ENCODE data around the gene ADSL.
"Not testable (repeated sequence)": the region's sequence is repeated elsewhere in the genome, so short reads cannot be mapped to it uniquely, and the experiment has no call there.

Gene ADSL

DNA sequence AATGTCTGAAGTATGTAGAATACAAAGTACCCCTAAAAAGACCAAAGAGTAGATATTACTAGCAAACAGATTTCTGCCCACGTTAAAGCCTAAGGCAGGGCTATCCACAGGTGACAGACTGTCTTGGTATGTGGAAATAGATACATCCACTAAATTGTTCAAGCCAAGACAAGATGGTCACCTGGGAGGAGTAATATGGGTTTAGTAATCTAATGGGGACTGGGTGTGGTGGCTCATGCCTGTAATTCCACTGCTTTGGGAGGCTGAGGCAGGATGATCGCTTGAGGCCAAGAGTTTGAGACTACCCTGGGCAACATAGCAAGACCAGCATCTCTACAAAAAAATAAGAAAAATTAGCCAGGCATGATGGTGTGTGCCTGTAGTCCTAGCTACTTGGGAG lies 31.6 kb downstream of the ADSL start:
- no peak overlapping the region for H3K4me3 ChIP-seq (replicated peaks in 1 of 2; ENCODE audit: low read depth in 2 of 2, low read length in 2 of 2)
- no peak for DNase-seq (ENCODE audit: low read depth in 2 of 2)
- TF ChIP-seq, protein P1, sequence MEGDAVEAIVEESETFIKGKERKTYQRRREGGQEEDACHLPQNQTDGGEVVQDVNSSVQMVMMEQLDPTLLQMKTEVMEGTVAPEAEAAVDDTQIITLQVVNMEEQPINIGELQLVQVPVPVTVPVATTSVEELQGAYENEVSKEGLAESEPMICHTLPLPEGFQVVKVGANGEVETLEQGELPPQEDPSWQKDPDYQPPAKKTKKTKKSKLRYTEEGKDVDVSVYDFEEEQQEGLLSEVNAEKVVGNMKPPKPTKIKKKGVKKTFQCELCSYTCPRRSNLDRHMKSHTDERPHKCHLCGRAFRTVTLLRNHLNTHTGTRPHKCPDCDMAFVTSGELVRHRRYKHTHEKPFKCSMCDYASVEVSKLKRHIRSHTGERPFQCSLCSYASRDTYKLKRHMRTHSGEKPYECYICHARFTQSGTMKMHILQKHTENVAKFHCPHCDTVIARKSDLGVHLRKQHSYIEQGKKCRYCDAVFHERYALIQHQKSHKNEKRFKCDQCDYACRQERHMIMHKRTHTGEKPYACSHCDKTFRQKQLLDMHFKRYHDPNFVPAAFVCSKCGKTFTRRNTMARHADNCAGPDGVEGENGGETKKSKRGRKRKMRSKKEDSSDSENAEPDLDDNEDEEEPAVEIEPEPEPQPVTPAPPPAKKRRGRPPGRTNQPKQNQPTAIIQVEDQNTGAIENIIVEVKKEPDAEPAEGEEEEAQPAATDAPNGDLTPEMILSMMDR (IDR thresholded peaks at IDR 0.05; ENCODE audit: low read depth, low read length): no peak

DNA sequence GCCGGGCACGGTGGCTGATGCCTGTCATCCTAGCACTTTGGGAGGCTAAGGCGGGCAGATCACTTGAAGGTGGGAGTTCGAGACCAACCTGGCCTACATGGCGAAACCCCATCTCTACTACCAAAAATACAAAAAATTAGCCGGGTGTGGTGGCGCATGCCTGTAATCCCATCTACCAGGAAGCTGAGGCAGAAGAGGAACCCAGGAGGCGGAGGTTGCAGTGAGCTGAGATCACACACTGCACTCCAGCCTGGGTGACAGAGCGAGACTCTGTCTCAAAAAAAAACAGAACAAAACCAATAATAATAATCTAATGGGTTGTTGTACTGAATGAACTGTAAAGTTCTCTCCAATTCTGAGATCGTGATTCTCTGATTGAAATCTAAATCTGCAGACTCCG lies 32.1 kb downstream of the ADSL start:
- H3K4me3 ChIP-seq (replicated peaks in 1 of 2; ENCODE audit: low read depth in 2 of 2, low read length in 2 of 2); DNase-seq (ENCODE audit: low read depth in 2 of 2): not testable (repeated sequence)

GRCh38 chr22:40381461-40381860 lies 35.2 kb downstream of the ADSL start:
- TF ChIP-seq, protein P1 (IDR thresholded peaks at IDR 0.05; ENCODE audit: low read depth, low read length): no peak
- no peak overlapping the region for H3K4me3 ChIP-seq (replicated peaks in 1 of 2; ENCODE audit: low read depth in 2 of 2, low read length in 2 of 2)
- DNase-seq (ENCODE audit: low read depth in 2 of 2): no peak

GRCh38 chr22:40383905-40384304 lies 37.6 kb downstream of the ADSL start:
- peak; percentile 88 to 91 for DNase-seq (ENCODE audit: low read depth in 2 of 2)
- TF ChIP-seq, protein P1 (IDR thresholded peaks at IDR 0.05; ENCODE audit: low read depth, low read length): no peak
- H3K4me3 ChIP-seq (replicated peaks in 1 of 2; ENCODE audit: low read depth in 2 of 2, low read length in 2 of 2): no peak overlapping the region

DNA sequence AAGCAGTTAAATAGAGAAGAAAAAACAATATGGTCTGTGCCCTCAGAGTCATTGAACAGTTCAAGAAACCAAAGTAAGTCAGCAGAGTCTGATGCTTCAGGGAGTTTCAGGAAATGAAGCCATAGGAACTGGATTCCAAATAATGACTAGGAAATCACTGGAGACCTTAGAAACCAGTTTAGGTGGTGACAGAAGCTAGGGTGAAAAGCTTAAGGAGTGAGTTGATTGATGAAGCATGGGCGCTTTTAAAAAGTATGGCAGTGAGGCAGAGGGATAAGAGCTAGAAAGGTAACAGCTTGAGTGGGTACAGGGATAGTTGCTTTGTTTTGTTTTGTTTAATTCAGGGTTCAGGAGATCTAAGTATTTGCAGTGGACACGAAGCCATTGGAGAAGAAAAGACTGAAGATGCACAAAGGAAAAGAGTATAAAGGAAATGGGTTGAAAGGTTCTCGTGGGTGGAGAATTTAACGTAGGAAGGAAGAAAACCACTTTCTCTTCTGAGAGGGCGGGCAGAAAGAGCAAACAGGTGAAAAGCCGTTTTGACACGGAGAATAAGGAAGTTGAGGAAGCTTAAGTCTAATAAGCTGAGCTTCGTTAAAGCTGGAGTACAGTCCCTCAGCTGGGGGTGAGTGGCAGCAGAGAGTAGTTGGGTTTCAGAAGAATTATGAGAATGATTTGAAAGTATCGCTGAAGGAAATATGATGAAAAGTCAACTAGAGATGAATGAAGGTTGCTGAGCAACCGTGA lies 38.9 kb downstream of the ADSL start:
- DNase-seq (ENCODE audit: low read depth in 2 of 2): peak in 1 of 2 donors; percentile 22
- TF ChIP-seq, protein P1 (IDR thresholded peaks at IDR 0.05; ENCODE audit: low read depth, low read length): no peak
- no peak overlapping the region for H3K4me3 ChIP-seq (replicated peaks in 1 of 2; ENCODE audit: low read depth in 2 of 2, low read length in 2 of 2)

- H3K4me3 ChIP-seq (replicated peaks in 1 of 2; ENCODE audit: low read depth in 2 of 2, low read length in 2 of 2): no peak overlapping the region
- no peak for DNase-seq (ENCODE audit: low read depth in 2 of 2)
- TF ChIP-seq, protein P1 (IDR thresholded peaks at IDR 0.05; ENCODE audit: low read depth, low read length): no peak
These were observed 41.4 kb downstream of the ADSL start for GRCh38 chr22:40387746-40388145.

- TF ChIP-seq, protein P1 (IDR thresholded peaks at IDR 0.05; ENCODE audit: low read depth, low read length): no peak
- DNase-seq (ENCODE audit: low read depth in 2 of 2): no peak
- no peak overlapping the region for H3K4me3 ChIP-seq (replicated peaks in 1 of 2; ENCODE audit: low read depth in 2 of 2, low read length in 2 of 2)
These were observed 41.9 kb downstream of the ADSL start for GRCh38 chr22:40388231-40388630.
